IMR-90 (cell line): Measurements from ENCODE around the gene TMEM161A. TPM values are rescaled to one million over a fixed set of nuclear protein-coding genes. Genes with fewer than 3 reads are reported as not detected.

Experiments used
- ATAC-seq: fragments of 200-7000 bp; cut with Tn5 transposase; 2 replicates; pipeline ENCODE4 v1.9.1; 2020; ENCODE audit warnings: low read depth, mild to moderate bottlenecking, moderate library complexity
- BruUV-seq: library from RNA; stranded (reverse); fragments of 400-500 nt; replicated peaks from 2 replicates; lab custom pipeline; 2021; lab: Mats Ljungman, UMichigan
- CTCF ChIA-PET: fragments of 300-600 bp; formaldehyde crosslinking; extraction: SDS; loops from one replicate; lab custom pipeline; 2021; ENCODE audit warnings: antibody characterized with exemption; lab: Yijun Ruan, JAX
- POLR2A ChIA-PET: fragments of 300-600 bp; sonication (Branson Sonifier 250); formaldehyde crosslinking; loops from one replicate; lab custom pipeline; 2022; ENCODE audit warnings: antibody characterized with exemption; ENCODE audit not compliant: unreplicated experiment; lab: Charles Lee
- DNase-seq: peaks from one replicate; pipeline ENCODE4 v3.0.0; 2013
- H2AFZ ChIP-seq: replicated peaks from 2 replicates; pipeline ENCODE3; 2013; ENCODE audit warnings: low read length, mild to moderate bottlenecking; ENCODE audit not compliant: poor library complexity
- H2AK5ac ChIP-seq: 2 replicates; pipeline ENCODE4 v1.6.1; 2013; ENCODE audit warnings: low read depth, low read length, inconsistent platforms
- H2AK9ac ChIP-seq: replicated peaks from 2 replicates; pipeline ENCODE3; 2013; ENCODE audit warnings: mild to moderate bottlenecking, low read depth, low read length, moderate library complexity; ENCODE audit not compliant: poor library complexity
- H2BK120ac ChIP-seq: 2 replicates; pipeline ENCODE4 v1.6.1; 2013; ENCODE audit warnings: low read depth, low read length, inconsistent platforms
- H2BK15ac ChIP-seq: 3 replicates; pipeline ENCODE4 v1.6.1; 2013; ENCODE audit warnings: low read depth, low read length, inconsistent platforms
- H2BK20ac ChIP-seq: 2 replicates; pipeline ENCODE4 v1.6.1; 2013; ENCODE audit warnings: low read depth, mild to moderate bottlenecking, inconsistent platforms, low read length, moderate library complexity
- H2BK5ac ChIP-seq: 2 replicates; pipeline ENCODE4 v1.6.1; 2013; ENCODE audit warnings: mild to moderate bottlenecking, low read depth, low read length, inconsistent platforms; ENCODE audit not compliant: poor library complexity, severe bottlenecking
- H3K14ac ChIP-seq: replicated peaks from 2 replicates; pipeline ENCODE4 v1.6.1; 2013; ENCODE audit warnings: low read depth, low read length, inconsistent platforms
- H3K18ac ChIP-seq: 2 replicates; pipeline ENCODE4 v1.6.1; 2013; ENCODE audit warnings: low read depth, low read length, control low read depth
- H3K23ac ChIP-seq: 2 replicates; pipeline ENCODE4 v1.6.1; 2013; ENCODE audit warnings: low read depth, low read length, inconsistent platforms
- H3K27ac ChIP-seq: 2 replicates; pipeline ENCODE4 v1.5.1; 2013; ENCODE audit warnings: mild to moderate bottlenecking, control low read depth, low read length; ENCODE audit not compliant: insufficient read depth
- H3K27me3 ChIP-seq: 2 replicates; pipeline ENCODE4 v1.6.1; 2013; ENCODE audit warnings: low read length; ENCODE audit not compliant: control insufficient read depth, insufficient read depth
- H3K36me3 ChIP-seq: 2 replicates; pipeline ENCODE4 v1.6.1; 2013; ENCODE audit warnings: low read length, mixed read lengths; ENCODE audit not compliant: control insufficient read depth, insufficient read depth
- H3K4ac ChIP-seq: 2 replicates; pipeline ENCODE4 v1.6.1; 2013; ENCODE audit warnings: low read depth, low read length, inconsistent platforms
- H3K4me1 ChIP-seq: 2 replicates; pipeline ENCODE4 v1.6.1; 2013; ENCODE audit warnings: low read length, mixed read lengths; ENCODE audit not compliant: control insufficient read depth, insufficient read depth
- H3K4me2 ChIP-seq: 2 replicates; pipeline ENCODE4 v1.6.1; 2013; ENCODE audit warnings: low read depth, mild to moderate bottlenecking, control low read depth, low read length, moderate library complexity
- H3K4me3 ChIP-seq: 2 replicates; pipeline ENCODE4 v1.5.1; 2013; ENCODE audit warnings: low read depth, mild to moderate bottlenecking, control low read depth, low read length, moderate library complexity; ENCODE audit not compliant: insufficient read depth
- H3K56ac ChIP-seq: 2 replicates; pipeline ENCODE4 v1.6.1; 2013; ENCODE audit warnings: low read length, inconsistent platforms; ENCODE audit not compliant: insufficient read depth; ENCODE audit errors: extremely low read depth
- H3K79me1 ChIP-seq, 2 experiments: 2 replicates each; pipeline ENCODE4 v1.6.1; 2013; ENCODE audit warnings: low read length in 2 of 2, inconsistent platforms in 1 of 2, low read depth in 1 of 2
- H3K9ac ChIP-seq: 2 replicates; pipeline ENCODE4 v1.6.1; 2013; ENCODE audit warnings: low read depth, low read length, control low read depth
- H3K9me1 ChIP-seq: 2 replicates; pipeline ENCODE4 v1.6.1; 2013; ENCODE audit warnings: low read length, inconsistent platforms; ENCODE audit not compliant: insufficient read depth
- H3K9me3 ChIP-seq: 2 replicates; pipeline ENCODE4 v1.6.1; 2013; ENCODE audit warnings: low read length; ENCODE audit not compliant: control insufficient read depth, insufficient read depth
- H4K20me1 ChIP-seq: 2 replicates; pipeline ENCODE4 v1.6.1; 2013; ENCODE audit warnings: low read length, inconsistent platforms; ENCODE audit not compliant: insufficient read depth
- H4K5ac ChIP-seq: 2 replicates; pipeline ENCODE4 v1.6.1; 2013; ENCODE audit warnings: mild to moderate bottlenecking, low read depth, low read length, control low read depth
- H4K8ac ChIP-seq, 2 experiments: 2 replicates each; pipeline ENCODE4 v1.6.1; 2013; ENCODE audit warnings: low read depth in 2 of 2, low read length in 2 of 2, control low read depth in 1 of 2, inconsistent platforms in 1 of 2
- H4K91ac ChIP-seq: 2 replicates; pipeline ENCODE4 v1.6.1; 2013; ENCODE audit warnings: low read depth, low read length, inconsistent platforms; ENCODE audit not compliant: insufficient read depth
- BHLHE40 ChIP-seq: fragments of 150-350 bp; IDR thresholded peaks from 2 replicates; pipeline ENCODE4 v1.6.1; 2016; ENCODE audit warnings: mild to moderate bottlenecking, low read depth, low read length
- CEBPB ChIP-seq: IDR thresholded peaks from 2 replicates; pipeline ENCODE4 v1.6.1; 2012; ENCODE audit warnings: low read depth, low read length, improper control_type of control experiment
- CHD1 ChIP-seq: IDR thresholded peaks from 2 replicates; pipeline ENCODE4 v1.6.1; 2012; ENCODE audit warnings: low read depth, low read length, improper control_type of control experiment
- CTCF ChIP-seq: conservative IDR thresholded peaks from 2 replicates; pipeline ENCODE4 v1.5.1; 2012; ENCODE audit warnings: mild to moderate bottlenecking, low read depth, low read length, improper control_type of control experiment
- ELK1 ChIP-seq: fragments of 150-350 bp; IDR thresholded peaks from 2 replicates; pipeline ENCODE4 v1.6.1; 2016; ENCODE audit warnings: low read depth, mild to moderate bottlenecking, low read length, moderate library complexity, borderline replicate concordance
- MAFK ChIP-seq: IDR thresholded peaks from 2 replicates; pipeline ENCODE4 v1.6.1; 2012; ENCODE audit warnings: low read depth, low read length, improper control_type of control experiment
- MAZ ChIP-seq: IDR thresholded peaks from 2 replicates; pipeline ENCODE4 v1.6.1; 2012; ENCODE audit warnings: low read depth, mild to moderate bottlenecking, low read length, improper control_type of control experiment, moderate library complexity, borderline replicate concordance
- MXI1 ChIP-seq: IDR thresholded peaks from 2 replicates; pipeline ENCODE4 v1.6.1; 2012; ENCODE audit warnings: low read depth, mild to moderate bottlenecking, low read length, moderate library complexity, borderline replicate concordance
- NFE2L2 ChIP-seq: fragments of 150-350 bp; IDR thresholded peaks from 2 replicates; pipeline ENCODE4 v1.6.1; 2016; ENCODE audit warnings: low read depth, mild to moderate bottlenecking, low read length
- POLR2A ChIP-seq: IDR thresholded peaks from 2 replicates; pipeline ENCODE4 v1.6.1; 2012; ENCODE audit warnings: mild to moderate bottlenecking, low read depth, low read length
- RAD21 ChIP-seq: IDR thresholded peaks from 2 replicates; pipeline ENCODE4 v1.6.1; 2012; ENCODE audit warnings: low read length, improper control_type of control experiment
- RCOR1 ChIP-seq: IDR thresholded peaks from 2 replicates; pipeline ENCODE4 v1.6.1; 2012; ENCODE audit warnings: mild to moderate bottlenecking, low read length, improper control_type of control experiment; ENCODE audit not compliant: insufficient replicate concordance
- RFX5 ChIP-seq: IDR thresholded peaks from 2 replicates; pipeline ENCODE4 v1.8.0; 2012; ENCODE audit warnings: low read depth, mild to moderate bottlenecking, low read length, moderate library complexity
- WGBS, 2 experiments: methylation state at CpG; one replicate each; pipeline versions ENCODE4 v1.1.5 to v1.1.7; 2013; ENCODE audit warnings: missing lambda C conversion rate in 2 of 2; ENCODE audit not compliant: insufficient read length in 1 of 2; ENCODE audit errors: extremely low coverage in 2 of 2; 5-methylcytosine and 5-hydroxymethylcytosine counted together
- dilution Hi-C: fragments of 300-500 bp; cut with HindIII; formaldehyde crosslinking; loops from one replicate; pipeline ENCODE4 v1.14.3; 2018; ENCODE audit warnings: low sequenced_read_pairs; ENCODE audit not compliant: unreplicated experiment
- in situ Hi-C: fragments of 300-500 bp; cut with MboI; formaldehyde crosslinking; loops from 3 replicates; pipeline ENCODE4 v1.14.3; 2019; ENCODE audit warnings: low sequenced_read_pairs, inconsistent platforms, mixed read lengths
- intact Hi-C: fragments of 100-400 bp; cut with micrococcal nuclease; formaldehyde crosslinking; loops from 2 replicates; pipeline ENCODE4 v1.10.0; 2022
- polyA plus RNA-seq, 3 experiments: library from polyadenylated mRNA; depleted of rRNA; stranded (reverse); fragments of >200 nt; gene quantifications; 2 replicates each; pipeline ENCODE4 v1.2.3, GENCODE V29; 2012; ENCODE audit warnings: low replicate concordance in 1 of 3
- total RNA-seq: library from RNA; depleted of rRNA; stranded (reverse); fragments of >200 nt; gene quantifications from 2 replicates; pipeline ENCODE4 v1.2.3, GENCODE V29; 2012
- TF ChIP-seq, protein P1 (sequence below): fragments of 150-350 bp; IDR thresholded peaks from 2 replicates; pipeline ENCODE4 v1.6.1; 2017; ENCODE audit warnings: mild to moderate bottlenecking, antibody characterized with exemption, low read length, low read depth

Gene TMEM161A
- total and polyA plus RNA-seq, 2 of the 4 experiments (the other 2 are of a cell fraction), result 11.1 to 34.8 TPM

DNA sequence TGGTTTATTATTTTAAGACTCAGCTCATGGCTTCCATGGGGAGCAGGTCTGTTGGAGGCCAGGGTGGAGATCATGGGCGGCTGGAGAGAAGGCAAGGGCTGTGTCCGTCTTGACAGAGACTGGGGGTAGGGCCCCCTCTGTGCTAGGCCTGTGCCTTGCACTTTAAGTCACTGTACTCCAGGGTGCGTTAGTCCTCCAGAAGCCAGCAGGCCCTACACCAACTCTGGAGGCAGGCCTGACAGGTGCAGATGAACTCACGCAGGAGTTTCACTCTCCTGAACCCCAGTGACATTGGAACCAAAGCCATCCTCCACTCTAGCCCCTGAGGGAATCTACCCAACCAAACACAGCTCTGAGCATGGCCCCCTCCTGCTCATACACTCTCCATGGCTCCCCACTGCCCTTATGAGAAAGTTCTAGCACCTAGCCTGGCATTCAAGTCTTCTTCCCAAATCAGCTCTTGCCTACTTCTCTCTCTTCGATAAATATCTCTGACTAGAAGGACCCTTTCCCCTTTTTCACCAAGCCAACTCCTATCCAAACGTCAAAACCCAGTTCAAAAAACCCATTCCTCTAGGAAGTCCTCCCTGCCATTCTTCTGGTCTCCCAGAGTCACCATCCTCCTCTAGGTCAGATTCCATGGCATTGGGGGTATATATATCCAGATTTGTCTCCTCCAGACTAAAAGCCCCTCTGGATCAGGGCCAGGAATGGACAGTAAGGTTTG is 16.7 kb upstream of the TMEM161A start:
- in situ Hi-C loops (no loop called here), intact Hi-C loops (no loop called here), dilution Hi-C loops (no loop called here)
- no peak overlapping the region for H4K8ac ChIP-seq
- H3K23ac ChIP-seq, result no peak overlapping the region
- no peak overlapping the region for H2BK15ac ChIP-seq
- H2BK5ac ChIP-seq, result no peak overlapping the region
- no peak overlapping the region for H3K4ac ChIP-seq
- H3K27ac ChIP-seq, result no peak overlapping the region
- H3K27me3 ChIP-seq, result no peaks in the 10 kb centered on the region
- no peak overlapping the region for H4K91ac ChIP-seq
- H4K5ac ChIP-seq, result no peak overlapping the region
- no peak overlapping the region for H2AK9ac ChIP-seq
- ChIA-PET CTCF (interaction anchor here (1.5 kb wide), 1 partner anchor 9 kb away, joined by 3 read pairs; no protein-coding TSS in a partner anchor), POLR2A (no interaction called here)
- no peaks in the 10 kb centered on the region for H4K20me1 ChIP-seq
- DNase-seq (no peak), ATAC-seq (no peak)
- BruUV-seq, result no TSS peak
- H3K18ac ChIP-seq, result no peak overlapping the region
- H3K9ac ChIP-seq, result no peak overlapping the region
- no peak overlapping the region for H3K56ac ChIP-seq
- H2BK20ac ChIP-seq, result no peak overlapping the region
- peaks cover 6% of the 10 kb centered on the region; the same call in 1 of the 2 replicates for H3K9me3 ChIP-seq
- H2AFZ ChIP-seq, result no peak overlapping the region
- WGBS, 2 experiments, result 88% methylated on average over 4 of the region's 6 CpGs; no CpG with 5 or more reads in 1 of the 2 experiments
- H3K4me3 ChIP-seq, result no peak overlapping the region
- no peak overlapping the region for H2BK120ac ChIP-seq
- H3K4me1 ChIP-seq, result no peaks in the 10 kb centered on the region
- no peak for TF ChIP-seq MAZ
- no peak for TF ChIP-seq RCOR1
- TF ChIP-seq CEBPB, result no peak
- TF ChIP-seq MXI1, result no peak
- TF ChIP-seq, protein P1, sequence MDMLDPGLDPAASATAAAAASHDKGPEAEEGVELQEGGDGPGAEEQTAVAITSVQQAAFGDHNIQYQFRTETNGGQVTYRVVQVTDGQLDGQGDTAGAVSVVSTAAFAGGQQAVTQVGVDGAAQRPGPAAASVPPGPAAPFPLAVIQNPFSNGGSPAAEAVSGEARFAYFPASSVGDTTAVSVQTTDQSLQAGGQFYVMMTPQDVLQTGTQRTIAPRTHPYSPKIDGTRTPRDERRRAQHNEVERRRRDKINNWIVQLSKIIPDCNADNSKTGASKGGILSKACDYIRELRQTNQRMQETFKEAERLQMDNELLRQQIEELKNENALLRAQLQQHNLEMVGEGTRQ, result no peak
- no peak for TF ChIP-seq CHD1
- TF ChIP-seq ELK1, result no peak
- no peak for TF ChIP-seq MAFK
- no peak for TF ChIP-seq NFE2L2
- no peak for TF ChIP-seq RAD21
- TF ChIP-seq POLR2A, result no peak
- no peak for TF ChIP-seq CTCF
- no peak for TF ChIP-seq BHLHE40
- no peak for TF ChIP-seq RFX5
- H3K9me1 ChIP-seq, result no peaks in the 10 kb centered on the region
- H3K79me1 ChIP-seq, result no peaks in the 10 kb centered on the region
- no peak overlapping the region for H2AK5ac ChIP-seq
- H3K4me2 ChIP-seq, result no peak overlapping the region
- peaks cover 7% of the 10 kb centered on the region; the same call in 1 of the 2 replicates for H3K36me3 ChIP-seq
- H3K14ac ChIP-seq, result no peak overlapping the region
